ENCODE measurements around the gene ADAM30.
"Not testable (repeated sequence)": the region's sequence is repeated elsewhere in the genome, so short reads cannot be mapped to it uniquely, and the experiment has no call there.

The ADAM30 gene

DNA sequence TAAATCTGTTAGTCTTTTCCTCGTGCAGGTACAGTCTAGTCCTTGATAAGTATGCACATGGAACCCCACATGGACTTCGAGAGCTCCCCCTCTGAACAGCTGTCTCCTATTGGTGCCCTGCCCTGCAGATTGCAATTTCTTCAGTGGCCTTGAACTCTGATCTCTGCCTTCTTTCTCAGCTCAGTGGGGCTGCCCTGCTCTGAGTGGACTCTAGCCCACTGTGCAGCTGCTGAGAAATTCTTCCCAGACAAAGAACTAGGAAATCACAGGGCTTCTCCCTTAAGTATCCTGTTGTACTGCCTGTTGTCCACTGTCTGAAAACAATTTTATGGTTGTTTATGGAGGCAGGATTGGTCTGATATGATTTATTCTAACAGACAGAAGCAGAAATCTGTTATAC lies 38.2 kb downstream of the ADAM30 start:
- TF ChIP-seq, protein P1, sequence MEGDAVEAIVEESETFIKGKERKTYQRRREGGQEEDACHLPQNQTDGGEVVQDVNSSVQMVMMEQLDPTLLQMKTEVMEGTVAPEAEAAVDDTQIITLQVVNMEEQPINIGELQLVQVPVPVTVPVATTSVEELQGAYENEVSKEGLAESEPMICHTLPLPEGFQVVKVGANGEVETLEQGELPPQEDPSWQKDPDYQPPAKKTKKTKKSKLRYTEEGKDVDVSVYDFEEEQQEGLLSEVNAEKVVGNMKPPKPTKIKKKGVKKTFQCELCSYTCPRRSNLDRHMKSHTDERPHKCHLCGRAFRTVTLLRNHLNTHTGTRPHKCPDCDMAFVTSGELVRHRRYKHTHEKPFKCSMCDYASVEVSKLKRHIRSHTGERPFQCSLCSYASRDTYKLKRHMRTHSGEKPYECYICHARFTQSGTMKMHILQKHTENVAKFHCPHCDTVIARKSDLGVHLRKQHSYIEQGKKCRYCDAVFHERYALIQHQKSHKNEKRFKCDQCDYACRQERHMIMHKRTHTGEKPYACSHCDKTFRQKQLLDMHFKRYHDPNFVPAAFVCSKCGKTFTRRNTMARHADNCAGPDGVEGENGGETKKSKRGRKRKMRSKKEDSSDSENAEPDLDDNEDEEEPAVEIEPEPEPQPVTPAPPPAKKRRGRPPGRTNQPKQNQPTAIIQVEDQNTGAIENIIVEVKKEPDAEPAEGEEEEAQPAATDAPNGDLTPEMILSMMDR (IDR thresholded peaks at IDR 0.05; ENCODE audit: low read depth, low read length) = no peak
- no peak for TF ChIP-seq MYC (IDR thresholded peaks at IDR 0.05; ENCODE audit: low read depth, low read length)
- TF ChIP-seq POLR2A (IDR thresholded peaks at IDR 0.05; ENCODE audit: extremely low read depth, insufficient read length) = no peak
- TF ChIP-seq, protein P2, sequence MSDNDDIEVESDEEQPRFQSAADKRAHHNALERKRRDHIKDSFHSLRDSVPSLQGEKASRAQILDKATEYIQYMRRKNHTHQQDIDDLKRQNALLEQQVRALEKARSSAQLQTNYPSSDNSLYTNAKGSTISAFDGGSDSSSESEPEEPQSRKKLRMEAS (IDR thresholded peaks at IDR 0.05; ENCODE audit: low read depth, low read length) = no peak
- DNase-seq (ENCODE audit: low read depth) = no peak
- no peak overlapping the region for H3K4me3 ChIP-seq (ENCODE audit: low read depth, low read length)

DNA sequence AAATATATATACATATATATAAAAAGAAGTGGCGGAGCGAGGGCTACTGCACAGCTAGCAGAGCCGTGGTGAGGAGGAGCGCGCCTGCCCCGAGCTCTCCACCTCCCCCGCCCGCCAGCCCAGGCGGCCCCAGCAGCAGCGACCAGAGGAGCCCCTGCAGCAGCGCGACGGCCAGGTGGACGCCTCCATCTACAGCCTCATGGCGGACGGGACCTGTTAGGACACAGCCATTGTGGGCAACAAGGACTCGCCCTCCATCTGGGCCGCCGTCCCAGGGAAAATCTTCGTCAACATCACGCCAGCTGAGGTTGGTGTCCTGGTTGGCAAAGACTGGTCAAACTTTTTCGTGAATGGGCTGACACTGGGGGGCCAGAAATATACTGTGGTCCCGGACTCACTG lies 43.2 kb downstream of the ADAM30 start:
- H3K4me3 ChIP-seq (ENCODE audit: low read depth, low read length) = no peak overlapping the region
- no peak for TF ChIP-seq MYC (IDR thresholded peaks at IDR 0.05; ENCODE audit: low read depth, low read length)
- DNase-seq (ENCODE audit: low read depth) = no peak

DNA sequence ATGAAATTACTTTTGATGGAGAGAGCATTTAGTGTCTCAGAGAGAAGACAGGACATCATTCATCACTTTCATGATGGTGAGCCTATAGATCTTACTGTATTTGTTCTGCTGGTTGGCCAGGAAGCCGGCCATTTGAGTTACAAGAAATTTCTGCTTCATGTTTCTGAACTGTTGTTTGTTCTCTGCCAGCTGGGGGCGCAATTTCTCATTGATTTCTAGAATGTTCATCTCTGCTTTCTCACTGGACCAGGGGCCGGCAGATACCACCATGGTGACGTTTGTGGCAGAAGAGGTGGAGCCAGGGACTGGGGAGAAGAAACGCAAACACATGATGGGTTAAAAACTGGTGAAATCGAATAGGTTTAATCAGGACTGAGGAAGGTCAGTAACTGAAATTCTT lies 52.1 kb downstream of the ADAM30 start:
- DNase-seq (ENCODE audit: low read depth); H3K4me3 ChIP-seq (ENCODE audit: low read depth, low read length): not testable (repeated sequence)
- TF ChIP-seq, protein P1 (IDR thresholded peaks at IDR 0.05; ENCODE audit: low read depth, low read length) = peak; percentile 3

Measured in NB4 (cell line).